A673 (cell line): ENCODE measurements around the gene SUPT3H. TPM values are rescaled to one million over a fixed set of nuclear protein-coding genes. Genes with fewer than 3 reads are reported as not detected.
"Not testable (repeated sequence)": the region's sequence is repeated elsewhere in the genome, so short reads cannot be mapped to it uniquely, and the experiment has no call there.

Source experiments
- BruUV-seq: library from RNA; stranded (reverse); fragments of 400-500 nt; replicated peaks from 2 replicates; lab custom pipeline; 2021; lab: Mats Ljungman, UMichigan
- CTCF ChIA-PET: fragments of 300-600 bp; sonication (Branson Sonifier 250); formaldehyde crosslinking; loops from one replicate; lab custom pipeline; 2022; ENCODE audit warnings: antibody characterized with exemption; lab: Charles Lee
- POLR2A ChIA-PET: fragments of 300-600 bp; sonication (Branson Sonifier 250); formaldehyde crosslinking; loops from one replicate; lab custom pipeline; 2022; ENCODE audit warnings: antibody characterized with exemption; ENCODE audit not compliant: low non-redundant PET; lab: Charles Lee
- DNase-seq: peaks from one replicate; pipeline ENCODE4 v3.0.0-alpha.2; 2015; ENCODE audit warnings: low spot score
- H3K27ac ChIP-seq: fragments of 200-600 bp; sonication (generic); 2 replicates; pipeline ENCODE4 v1.5.1; 2016; ENCODE audit warnings: mixed run types, low read depth, mild to moderate bottlenecking, mixed read lengths, antibody characterized with exemption, low read length; ENCODE audit not compliant: poor library complexity, severe bottlenecking
- H3K27me3 ChIP-seq: fragments of 200-600 bp; sonication (generic); replicated peaks from 2 replicates; pipeline ENCODE4 v1.6.1; 2017; ENCODE audit warnings: mixed run types, low read depth, mild to moderate bottlenecking, mixed read lengths, antibody characterized with exemption, low read length; ENCODE audit not compliant: insufficient read depth, poor library complexity
- H3K36me3 ChIP-seq: fragments of 200-600 bp; sonication (generic); 2 replicates; pipeline ENCODE4 v1.6.1; 2016; ENCODE audit warnings: mixed run types, mild to moderate bottlenecking, mixed read lengths, antibody characterized with exemption, low read length; ENCODE audit not compliant: insufficient read depth, poor library complexity, severe bottlenecking
- H3K4me1 ChIP-seq: fragments of 200-600 bp; sonication (generic); 2 replicates; pipeline ENCODE4 v1.6.1; 2017; ENCODE audit warnings: mixed run types, mild to moderate bottlenecking, mixed read lengths, antibody characterized with exemption, low read length; ENCODE audit not compliant: insufficient read depth, poor library complexity, severe bottlenecking
- H3K4me3 ChIP-seq: fragments of 200-600 bp; sonication (generic); 2 replicates; pipeline ENCODE4 v1.5.1; 2016; ENCODE audit warnings: low read depth, mixed run types, mild to moderate bottlenecking, mixed read lengths, low read length; ENCODE audit not compliant: poor library complexity, severe bottlenecking
- H3K9me3 ChIP-seq: fragments of 200-600 bp; sonication (generic); 2 replicates; pipeline ENCODE4 v1.6.1; 2016; ENCODE audit warnings: mixed run types, low read depth, mild to moderate bottlenecking, mixed read lengths, antibody characterized with exemption, low read length; ENCODE audit not compliant: poor library complexity, severe bottlenecking
- EZH2 ChIP-seq: fragments of 200-600 bp; sonication (generic); IDR thresholded peaks from 2 replicates; pipeline ENCODE4 v1.6.1; 2017; ENCODE audit warnings: borderline replicate concordance, low read depth, mild to moderate bottlenecking, mixed read lengths, antibody characterized with exemption, low read length; ENCODE audit not compliant: poor library complexity, severe bottlenecking
- intact Hi-C: fragments of 100-400 bp; cut with micrococcal nuclease; formaldehyde crosslinking; loops from one replicate; pipeline ENCODE4 v1.10.0; 2022; ENCODE audit not compliant: unreplicated experiment
- total RNA-seq: library from RNA; stranded (reverse); gene quantifications from 2 replicates; pipeline ENCODE4 v1.2.3, GENCODE V29; 2021
- TF ChIP-seq, protein P1 (sequence below): fragments of 300-800, 200-600 bp; sonication (generic); conservative IDR thresholded peaks from 2 replicates; pipeline ENCODE4 v1.5.1; 2017; ENCODE audit warnings: low read depth, mild to moderate bottlenecking, antibody characterized with exemption, low read length, moderate library complexity, mixed read lengths

SUPT3H gene
- total RNA-seq, 1 experiment from 2014 or later: 10.8 TPM

- POLR2A ChIA-PET: no interaction called here
- CTCF ChIA-PET: no interaction called here
- DNase-seq: no peak
Measured at GRCh38 chr6:45044086-45044485, 333.6 kb downstream of the SUPT3H start.

GRCh38 chr6:45042673-45043072 lies 335.1 kb downstream of the SUPT3H start:
- H3K4me3 ChIP-seq, H3K36me3 ChIP-seq, intact Hi-C loops, POLR2A ChIA-PET, BruUV-seq, H3K4me1 ChIP-seq, H3K9me3 ChIP-seq, H3K27me3 ChIP-seq, DNase-seq, H3K27ac ChIP-seq, CTCF ChIA-PET: not testable (repeated sequence)

More at GRCh38 chr6:45044086-45044485, 333.6 kb downstream of the SUPT3H start:
- intact Hi-C loops: no loop called here
- TF ChIP-seq EZH2: no peak
- TF ChIP-seq, protein P1, sequence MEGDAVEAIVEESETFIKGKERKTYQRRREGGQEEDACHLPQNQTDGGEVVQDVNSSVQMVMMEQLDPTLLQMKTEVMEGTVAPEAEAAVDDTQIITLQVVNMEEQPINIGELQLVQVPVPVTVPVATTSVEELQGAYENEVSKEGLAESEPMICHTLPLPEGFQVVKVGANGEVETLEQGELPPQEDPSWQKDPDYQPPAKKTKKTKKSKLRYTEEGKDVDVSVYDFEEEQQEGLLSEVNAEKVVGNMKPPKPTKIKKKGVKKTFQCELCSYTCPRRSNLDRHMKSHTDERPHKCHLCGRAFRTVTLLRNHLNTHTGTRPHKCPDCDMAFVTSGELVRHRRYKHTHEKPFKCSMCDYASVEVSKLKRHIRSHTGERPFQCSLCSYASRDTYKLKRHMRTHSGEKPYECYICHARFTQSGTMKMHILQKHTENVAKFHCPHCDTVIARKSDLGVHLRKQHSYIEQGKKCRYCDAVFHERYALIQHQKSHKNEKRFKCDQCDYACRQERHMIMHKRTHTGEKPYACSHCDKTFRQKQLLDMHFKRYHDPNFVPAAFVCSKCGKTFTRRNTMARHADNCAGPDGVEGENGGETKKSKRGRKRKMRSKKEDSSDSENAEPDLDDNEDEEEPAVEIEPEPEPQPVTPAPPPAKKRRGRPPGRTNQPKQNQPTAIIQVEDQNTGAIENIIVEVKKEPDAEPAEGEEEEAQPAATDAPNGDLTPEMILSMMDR: no peak
- Histone ChIP-seq H3K4me3 (no peak overlapping the region), H3K27me3 (no peaks in the 10 kb centered on the region), H3K9me3 (no peaks in the 10 kb centered on the region), H3K27ac (no peak overlapping the region), H3K36me3 (no peaks in the 10 kb centered on the region), H3K4me1 (no peaks in the 10 kb centered on the region)
- no TSS peak for BruUV-seq

GRCh38 chr6:45038226-45038625 lies 339.5 kb downstream of the SUPT3H start:
- no peaks in the 10 kb centered on the region for H3K27me3 ChIP-seq
- no peak for DNase-seq
- H3K9me3 ChIP-seq: no peaks in the 10 kb centered on the region
- TF ChIP-seq, protein P1: no peak
- no peak for TF ChIP-seq EZH2
- no peak overlapping the region for H3K4me3 ChIP-seq
- no peaks in the 10 kb centered on the region for H3K4me1 ChIP-seq
- ChIA-PET CTCF (no interaction called here), POLR2A (interaction anchor here (0.6 kb wide), 1 partner anchor 20 kb away, joined by 3 read pairs; no protein-coding TSS in a partner anchor)
- BruUV-seq: no TSS peak
- no peaks in the 10 kb centered on the region for H3K36me3 ChIP-seq
- intact Hi-C loops: no loop called here
- H3K27ac ChIP-seq: no peak overlapping the region

DNA sequence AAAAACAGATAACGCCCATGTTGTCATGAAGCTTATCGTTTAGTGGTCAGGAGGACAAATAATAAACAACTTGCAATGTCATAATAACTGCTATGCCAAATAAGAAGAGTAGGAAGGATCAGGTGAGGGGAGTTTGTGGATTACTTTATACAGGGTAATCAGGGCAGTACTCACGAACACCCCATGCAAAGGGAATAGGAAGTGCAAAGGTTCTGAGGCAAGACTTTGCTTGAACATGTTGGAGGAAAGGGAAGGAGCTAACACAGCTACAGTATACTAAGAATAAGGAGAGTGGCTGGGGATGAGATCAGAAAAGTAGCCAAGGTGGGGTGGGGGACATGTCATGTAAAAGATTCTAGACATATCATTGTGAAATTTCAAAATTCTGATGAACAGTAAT lies 341.6 kb downstream of the SUPT3H start:
- Histone ChIP-seq H3K27ac (no peak overlapping the region), H3K27me3 (no peaks in the 10 kb centered on the region), H3K4me3 (no peak overlapping the region), H3K9me3 (no peaks in the 10 kb centered on the region), H3K36me3 (no peaks in the 10 kb centered on the region), H3K4me1 (no peaks in the 10 kb centered on the region)
- DNase-seq: no peak
- TF ChIP-seq, protein P1: no peak
- no peak for TF ChIP-seq EZH2
- no TSS peak for BruUV-seq
- POLR2A ChIA-PET: no interaction called here
- CTCF ChIA-PET: no interaction called here
- intact Hi-C loops: no loop called here
